HEK293 (cell line): ENCODE data around the gene ASB8.

Source experiments
- CTCF ChIP-seq: fragments of 450-650 bp; formaldehyde crosslinking; IDR thresholded peaks from 2 replicates; pipeline ENCODE4 v1.5.1; 2016; ENCODE audit warnings: missing biosample characterization, missing genetic modification characterization
- GFI1B ChIP-seq: fragments of 450-650 bp; formaldehyde crosslinking; IDR thresholded peaks from 2 replicates; pipeline ENCODE4 v1.5.1; 2016; ENCODE audit warnings: missing biosample characterization, missing genetic modification characterization
- KLF16 ChIP-seq: fragments of 450-650 bp; formaldehyde crosslinking; IDR thresholded peaks from 2 replicates; pipeline ENCODE4 v1.5.1; 2017; ENCODE audit warnings: missing biosample characterization, missing genetic modification characterization
- PRDM4 ChIP-seq: fragments of 450-650 bp; formaldehyde crosslinking; IDR thresholded peaks from 2 replicates; pipeline ENCODE4 v1.5.1; 2017; ENCODE audit warnings: missing biosample characterization, missing genetic modification characterization
- ZBTB10 ChIP-seq: fragments of 450-650 bp; formaldehyde crosslinking; IDR thresholded peaks from 2 replicates; pipeline ENCODE4 v1.5.1; 2016; ENCODE audit warnings: missing biosample characterization, missing genetic modification characterization
- ZNF114 ChIP-seq: fragments of 450-650 bp; formaldehyde crosslinking; IDR thresholded peaks from 2 replicates; pipeline ENCODE4 v1.5.0; 2017; ENCODE audit warnings: missing biosample characterization, missing genetic modification characterization
- ZNF169 ChIP-seq: fragments of 450-650 bp; formaldehyde crosslinking; IDR thresholded peaks from 2 replicates; pipeline ENCODE4 v1.5.1; 2016; ENCODE audit warnings: missing biosample characterization, missing genetic modification characterization
- ZNF274 ChIP-seq, 2 experiments: fragments of 200-500 bp in 1 of 2; fragments of 450-650 bp in 1 of 2; sonication (Bioruptor generic) in 1 of 2; formaldehyde crosslinking in 1 of 2; IDR thresholded peaks; 2 replicates each; pipeline versions ENCODE4 v1.5.1 to v1.6.1; 2014 to 2016; ENCODE audit warnings: borderline replicate concordance in 1 of 2, inconsistent platforms in 1 of 2, low read length in 1 of 2, missing biosample characterization in 1 of 2, missing genetic modification characterization in 1 of 2
- ZNF292 ChIP-seq: fragments of 450-650 bp; formaldehyde crosslinking; IDR thresholded peaks from 2 replicates; pipeline ENCODE4 v1.5.1; 2016; ENCODE audit warnings: low read depth, missing biosample characterization, missing genetic modification characterization, borderline replicate concordance
- ZNF514 ChIP-seq: fragments of 450-650 bp; formaldehyde crosslinking; IDR thresholded peaks from 2 replicates; pipeline ENCODE4 v1.5.1; 2016; ENCODE audit warnings: missing biosample characterization, missing genetic modification characterization
- ZNF629 ChIP-seq: fragments of 450-650 bp; formaldehyde crosslinking; IDR thresholded peaks from 2 replicates; pipeline ENCODE4 v1.5.1; 2017; ENCODE audit warnings: missing biosample characterization, missing genetic modification characterization

- no peak for TF ChIP-seq ZNF292 (tag by site-specific recombination)
- no peak for TF ChIP-seq ZNF169
- TF ChIP-seq CTCF (tag by site-specific recombination), result no peak
- TF ChIP-seq ZNF514 (tag by site-specific recombination), result no peak
- no peak for TF ChIP-seq ZNF274 (IDR thresholded peaks at IDR 0.05; ENCODE audit: low read length)
- TF ChIP-seq ZNF274 (tag by site-specific recombination; IDR thresholded peaks at IDR 0.05; ENCODE audit: borderline replicate concordance), result no peak
- no peak for TF ChIP-seq GFI1B (tag by site-specific recombination)
- no peak for TF ChIP-seq PRDM4 (tag by site-specific recombination)
- no peak for TF ChIP-seq KLF16 (tag by site-specific recombination)
- no peak for TF ChIP-seq ZNF114 (tag by site-specific recombination)
- TF ChIP-seq ZBTB10 (tag by site-specific recombination), result no peak
- TF ChIP-seq ZNF629 (tag by site-specific recombination), result no peak
Observed at GRCh38 chr12:48180424-48180823, 23.1 kb upstream of the ASB8 start.
